ENCODE data around the gene CALML6.

Gene CALML6

DNA sequence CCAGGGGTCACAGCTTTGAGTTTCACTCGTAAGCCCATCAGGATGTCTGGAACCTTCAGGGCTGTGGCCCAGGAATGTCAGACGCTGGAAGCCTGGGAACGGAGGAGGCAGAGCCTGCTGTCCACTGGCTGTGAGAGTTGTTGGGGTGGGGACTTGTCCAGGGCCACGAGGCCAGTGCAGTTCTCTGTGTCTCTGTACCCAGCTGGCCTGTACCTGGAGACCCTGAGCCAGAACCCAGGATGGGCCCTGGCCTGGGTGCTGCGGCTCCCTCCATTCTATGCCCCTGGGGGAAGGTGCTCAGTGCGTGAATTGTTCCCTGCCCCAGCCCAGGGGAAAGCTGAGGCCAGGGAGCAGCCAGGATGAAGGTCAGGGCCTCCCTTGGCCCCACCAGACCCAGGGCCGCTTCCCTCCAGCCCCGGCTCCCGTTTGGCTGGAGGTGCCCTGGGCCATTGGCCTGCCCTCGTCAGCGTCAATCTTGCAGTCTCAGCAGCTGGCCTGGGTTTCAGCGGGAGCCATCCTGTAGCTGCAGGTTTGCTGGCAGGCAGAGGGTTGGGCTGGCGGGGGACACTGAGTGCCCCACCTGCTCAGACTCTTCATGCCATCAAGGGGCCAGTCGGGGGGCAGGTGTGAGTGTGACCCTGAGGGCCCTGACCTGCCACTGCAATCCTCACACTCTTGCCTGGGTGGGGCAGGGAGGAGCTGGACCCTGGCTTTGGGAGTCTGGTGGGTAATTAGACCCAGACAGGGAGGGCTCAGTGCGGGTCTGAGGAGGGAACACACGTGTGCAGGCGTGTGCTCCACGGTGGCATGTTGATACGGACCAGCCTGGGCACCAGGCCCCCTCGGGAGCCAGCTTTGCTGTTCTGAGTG, 724 bp upstream of the CALML6 start:
- FAIRE-seq (no peak), DNase-seq (ENCODE audit: insufficient read length, low spot score) (no peak)
- TF ChIP-seq POLR2A (IDR thresholded peaks at IDR 0.05; ENCODE audit: low read depth, low read length): no peak

DNA sequence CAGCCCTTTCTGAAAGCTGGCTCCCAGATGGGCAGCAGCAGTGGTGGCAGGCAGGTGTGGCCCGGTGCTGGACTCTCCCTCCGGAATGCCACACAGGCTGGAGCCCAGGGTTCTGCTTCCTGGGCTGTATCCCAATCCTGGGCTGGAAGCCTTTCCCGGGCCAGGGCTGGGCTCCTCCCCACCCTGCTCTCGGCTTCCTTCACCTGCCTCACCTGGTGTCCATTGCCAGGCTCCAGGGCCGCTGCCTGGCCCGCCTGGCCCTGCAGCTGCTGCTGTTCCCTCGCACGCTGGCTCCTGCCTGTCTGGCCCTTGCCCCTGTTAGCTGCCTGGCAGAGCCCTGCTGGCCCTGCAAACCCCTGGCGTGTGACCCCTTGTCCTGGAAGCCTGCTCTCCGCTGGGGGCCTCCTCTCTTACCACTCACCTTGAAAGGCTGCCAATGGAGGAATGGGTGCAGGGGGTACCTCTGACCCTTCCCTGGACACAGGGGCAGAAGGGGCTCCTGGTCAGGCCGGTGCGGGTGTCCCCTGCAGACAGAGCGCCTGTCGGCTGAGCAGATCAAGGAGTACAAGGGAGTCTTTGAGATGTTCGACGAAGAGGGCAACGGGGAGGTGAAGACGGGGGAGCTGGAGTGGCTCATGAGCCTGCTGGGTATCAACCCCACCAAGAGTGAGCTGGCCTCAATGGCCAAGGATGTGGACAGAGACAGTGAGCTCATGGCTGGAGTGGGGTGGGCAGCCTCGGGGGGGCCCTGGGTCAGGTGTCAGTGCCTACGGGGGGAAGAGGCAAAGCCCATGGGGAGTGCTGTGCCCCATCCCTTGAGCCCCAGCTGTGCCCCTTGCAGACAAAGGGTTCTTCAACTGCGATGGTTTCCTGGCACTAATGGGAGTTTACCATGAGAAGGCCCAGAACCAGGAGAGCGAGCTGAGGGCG, 1.1 kb downstream of the CALML6 start:
- no peak for FAIRE-seq
- TF ChIP-seq POLR2A (IDR thresholded peaks at IDR 0.05; ENCODE audit: low read depth, low read length): no peak
- no peak for DNase-seq (ENCODE audit: insufficient read length, low spot score)

DNA sequence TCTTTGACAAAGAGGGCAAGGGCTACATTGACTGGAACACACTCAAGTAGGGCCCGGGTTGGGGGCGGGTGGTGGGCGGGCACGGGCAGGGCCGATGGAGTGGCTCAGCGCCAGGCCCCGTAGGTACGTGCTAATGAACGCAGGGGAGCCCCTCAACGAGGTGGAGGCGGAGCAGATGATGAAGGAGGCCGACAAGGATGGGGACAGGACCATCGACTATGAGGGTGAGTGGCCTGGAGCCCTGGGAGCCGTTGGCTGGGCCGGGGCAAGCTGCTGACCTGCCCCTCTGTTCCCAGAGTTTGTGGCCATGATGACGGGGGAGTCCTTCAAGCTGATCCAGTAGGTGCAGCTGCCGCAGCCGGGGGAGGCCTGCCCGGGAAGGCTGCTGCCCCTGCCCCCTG, 1.8 kb downstream of the CALML6 start:
- DNase-seq (ENCODE audit: insufficient read length, low spot score) (no peak), FAIRE-seq (no peak)
- TF ChIP-seq POLR2A (IDR thresholded peaks at IDR 0.05; ENCODE audit: low read depth, low read length): no peak

DNA sequence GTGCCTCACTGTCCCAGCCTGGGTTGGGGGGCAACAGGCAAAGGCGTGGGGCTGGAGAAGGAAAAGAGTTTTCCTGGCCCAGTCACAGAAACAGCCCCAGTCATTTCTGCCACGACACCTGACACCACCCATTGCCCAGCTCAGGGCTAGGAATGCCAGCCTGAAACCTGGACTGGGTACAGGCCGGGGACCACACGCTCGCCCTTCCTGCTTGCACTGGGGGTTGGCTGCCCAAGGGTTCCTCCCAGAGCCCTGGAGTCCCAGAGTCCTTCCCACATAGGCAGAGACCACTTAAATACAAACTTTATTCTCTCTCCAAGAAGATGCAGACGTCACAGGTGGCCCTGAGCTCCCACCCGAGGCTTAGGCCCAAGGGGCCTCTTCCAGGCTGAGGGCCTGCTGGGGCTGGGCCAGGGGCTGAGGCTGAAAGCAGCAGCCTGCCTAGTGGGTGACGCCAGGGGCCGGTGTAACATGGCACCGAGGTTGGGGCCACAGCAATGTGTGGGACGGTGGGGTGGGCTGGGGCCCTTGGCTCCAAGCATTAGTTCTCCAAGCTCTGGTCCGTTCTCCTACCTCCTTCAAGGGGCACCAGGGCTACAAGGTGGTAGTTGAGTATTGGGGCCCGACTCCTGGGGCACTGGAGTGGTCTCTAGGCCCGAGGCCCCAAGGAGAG, 2.4 kb downstream of the CALML6 start:
- FAIRE-seq (no peak), DNase-seq (ENCODE audit: insufficient read length, low spot score) (no peak)
- TF ChIP-seq POLR2A (IDR thresholded peaks at IDR 0.05; ENCODE audit: low read depth, low read length): no peak

DNA sequence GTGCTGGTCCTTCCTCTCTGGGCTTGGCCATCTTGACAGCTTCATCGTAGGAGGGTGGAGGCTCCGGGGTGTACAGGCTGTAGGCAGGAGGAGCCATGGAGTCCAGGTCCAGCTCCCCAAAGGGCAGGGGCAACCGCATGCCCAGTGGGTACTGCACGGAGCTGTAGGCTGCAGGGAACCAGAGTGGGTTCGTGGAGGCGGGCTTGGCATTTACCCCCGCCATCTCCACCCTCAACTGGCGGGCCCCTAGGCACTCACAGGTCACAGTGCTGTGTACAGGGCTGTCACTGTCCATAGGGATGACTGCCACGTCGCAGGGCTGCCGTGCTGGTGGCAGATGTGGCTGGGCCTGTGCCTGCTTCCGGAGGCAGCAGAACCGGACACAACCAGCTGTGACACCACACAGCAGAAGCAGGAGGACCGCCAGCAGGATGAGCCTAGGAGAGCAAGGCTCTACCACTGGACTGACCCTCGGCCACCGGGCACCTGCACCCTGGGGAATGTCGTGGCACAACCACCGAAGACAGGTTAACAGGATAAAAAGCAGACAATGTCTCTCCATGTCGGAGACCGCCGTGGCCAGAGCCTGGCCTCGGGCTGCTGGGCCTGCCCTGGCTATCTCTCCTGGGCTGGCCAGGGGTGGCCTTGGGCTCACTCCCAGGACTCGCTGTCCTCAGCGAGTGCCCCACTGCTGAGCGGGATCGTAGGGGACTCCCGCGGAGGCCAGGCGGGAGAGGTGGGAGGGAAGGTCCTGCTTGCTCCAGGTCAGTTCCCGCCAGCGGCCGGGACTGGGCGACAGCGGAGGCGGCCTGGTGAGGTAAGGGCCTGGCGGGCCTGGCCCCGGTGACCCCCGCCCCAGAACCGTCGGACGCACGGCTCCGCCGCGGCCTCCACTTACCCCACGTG, 3.2 kb downstream of the CALML6 start:
- no peak for TF ChIP-seq POLR2A (IDR thresholded peaks at IDR 0.05; ENCODE audit: low read depth, low read length)
- FAIRE-seq (no peak), DNase-seq (ENCODE audit: insufficient read length, low spot score) (no peak)

DNA sequence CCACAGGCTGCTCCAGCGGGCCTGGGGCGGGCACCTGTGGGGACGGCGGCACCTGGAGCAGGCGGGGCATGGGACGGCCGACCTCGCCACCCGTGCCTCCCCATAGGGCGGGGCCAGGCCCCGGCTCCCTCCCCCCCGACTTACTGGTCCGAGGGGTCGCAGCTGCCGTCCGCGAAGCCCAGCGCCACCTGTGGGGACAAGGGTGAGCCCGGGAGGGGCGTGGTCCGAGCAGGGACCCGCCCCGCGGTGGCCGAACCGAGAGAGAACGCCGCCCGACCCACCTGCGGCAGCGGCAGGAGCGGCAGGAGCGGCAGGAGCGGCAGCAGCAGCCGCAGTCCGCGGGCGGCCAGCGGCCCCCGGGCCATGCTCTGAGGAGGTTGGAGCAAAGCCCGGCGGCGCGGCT, 3.8 kb downstream of the CALML6 start, which contains the start of gene TMEM52:
Gene TMEM52 (minus strand): TSS at position 379 of the 403 bp plus-strand sequence. CDS start 14 bp downstream, at position 365.
- DNase-seq (ENCODE audit: insufficient read length, low spot score) (peak; percentile 35), FAIRE-seq (no peak)
- no peak for TF ChIP-seq POLR2A (IDR thresholded peaks at IDR 0.05; ENCODE audit: low read depth, low read length)

DNA sequence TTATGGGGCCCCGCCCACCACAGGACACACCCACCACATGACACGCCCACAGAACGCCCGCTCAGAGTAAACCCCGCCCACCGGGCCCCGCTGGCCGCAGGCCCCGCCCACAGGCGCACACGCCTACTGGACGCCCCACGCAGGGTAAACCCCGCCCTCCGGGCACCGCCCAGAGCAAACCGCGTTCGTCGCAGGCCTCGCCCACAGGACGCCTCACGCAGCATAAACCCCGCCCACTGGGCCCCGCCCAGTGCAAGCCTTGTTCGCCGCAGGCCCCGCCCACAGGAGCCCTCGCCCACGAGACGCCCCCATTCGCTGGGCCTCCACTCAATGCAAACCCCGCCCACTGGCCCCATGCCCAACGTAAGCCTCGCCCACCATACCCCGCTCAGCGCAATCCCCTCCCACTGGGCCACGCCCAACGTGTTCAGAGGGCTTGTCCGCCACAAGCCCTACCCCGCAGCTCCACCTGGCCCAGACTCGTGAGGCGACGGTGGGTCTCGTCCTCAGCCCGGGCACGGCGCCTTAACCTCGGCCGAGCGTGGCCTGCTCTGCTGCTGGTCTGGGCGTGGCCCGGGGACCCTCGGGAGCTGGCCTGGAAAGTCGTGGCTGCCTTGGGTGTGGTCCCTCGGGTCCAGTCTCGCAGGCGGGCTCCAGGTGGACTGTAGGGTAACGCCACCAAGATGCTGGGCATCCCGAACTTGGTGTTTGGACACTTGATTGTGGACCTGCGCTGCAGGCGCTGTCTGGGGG, 4.4 kb downstream of the CALML6 start:
- FAIRE-seq: peak; percentile 66
- DNase-seq (ENCODE audit: insufficient read length, low spot score): peak; percentile 87
- TF ChIP-seq POLR2A (IDR thresholded peaks at IDR 0.05; ENCODE audit: low read depth, low read length): no peak

DNA sequence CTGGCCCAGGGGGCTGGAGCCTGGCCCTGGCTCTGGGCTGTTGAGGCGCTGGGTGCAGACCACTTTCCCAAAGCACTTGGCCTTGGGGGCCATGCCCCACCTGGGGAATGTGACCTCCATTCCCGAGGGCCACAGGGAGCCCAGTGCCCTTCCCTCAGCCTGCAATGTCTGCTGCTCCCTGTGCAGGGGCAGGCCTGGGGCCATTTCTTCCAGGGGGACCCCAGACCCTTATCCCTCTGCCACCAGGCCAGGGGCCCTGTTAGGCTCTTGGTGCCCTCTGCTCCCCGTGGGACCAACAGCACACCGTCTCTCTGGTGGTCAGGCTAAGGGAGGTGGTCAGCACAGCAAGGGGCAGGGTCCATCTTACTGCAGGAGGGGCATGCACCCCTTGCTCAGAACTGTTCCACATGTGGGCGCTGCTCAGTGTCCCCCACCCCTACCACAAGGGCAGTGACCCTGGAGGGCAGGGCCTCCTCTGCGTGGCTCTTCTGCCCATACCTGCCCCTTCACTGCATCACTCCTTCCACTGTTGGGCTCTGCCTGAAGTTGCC, 5.1 kb downstream of the CALML6 start:
- FAIRE-seq: no peak
- DNase-seq (ENCODE audit: insufficient read length, low spot score): no peak

DNA sequence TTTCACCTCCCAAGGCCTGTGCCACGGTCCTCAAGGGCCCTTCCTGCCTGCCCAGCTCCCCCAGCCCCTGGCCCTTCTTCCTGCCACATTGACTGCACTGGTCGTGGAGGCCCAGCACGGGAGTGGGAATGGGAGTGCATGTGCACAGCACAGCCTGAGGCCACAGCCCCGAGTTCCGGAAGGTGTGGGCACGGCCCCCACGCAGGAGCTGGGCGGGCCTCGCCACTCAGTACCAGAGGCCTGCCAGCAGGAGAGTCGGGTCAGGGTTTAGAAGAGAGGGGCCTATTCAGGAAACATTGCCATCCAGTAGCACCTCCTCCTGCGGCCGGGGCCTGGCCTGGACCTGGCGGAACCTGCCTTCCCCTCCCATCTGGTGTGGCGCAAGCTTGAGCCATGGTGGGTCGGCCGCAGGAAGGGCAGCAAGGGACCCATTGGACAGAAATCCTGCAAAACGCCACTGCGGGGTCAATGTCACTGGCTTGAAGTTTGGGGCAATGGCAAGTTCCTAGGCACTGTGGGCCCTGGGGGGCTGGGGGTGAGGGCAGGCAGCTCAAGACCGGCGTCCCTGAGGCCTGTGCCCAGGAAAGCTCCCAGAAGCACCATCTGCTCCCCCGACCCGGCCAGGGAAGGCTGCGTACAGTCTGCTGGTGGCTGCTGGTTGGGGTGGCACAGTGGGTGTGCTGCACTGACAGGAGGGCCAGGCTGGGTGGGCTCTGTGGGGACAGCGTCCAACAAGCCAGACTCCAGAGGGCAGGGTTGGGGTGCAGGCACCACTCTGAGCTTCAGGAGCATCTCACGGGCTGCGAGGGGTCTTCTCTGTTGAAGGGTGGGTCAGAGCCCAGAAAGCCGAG, 5.8 kb downstream of the CALML6 start:
- no peak for FAIRE-seq
- DNase-seq (ENCODE audit: insufficient read length, low spot score): no peak
- TF ChIP-seq POLR2A (IDR thresholded peaks at IDR 0.05; ENCODE audit: low read depth, low read length): no peak

More for the DNA sequence above, 5.1 kb downstream of the CALML6 start:
- TF ChIP-seq POLR2A (IDR thresholded peaks at IDR 0.05; ENCODE audit: low read depth, low read length): no peak

DNA sequence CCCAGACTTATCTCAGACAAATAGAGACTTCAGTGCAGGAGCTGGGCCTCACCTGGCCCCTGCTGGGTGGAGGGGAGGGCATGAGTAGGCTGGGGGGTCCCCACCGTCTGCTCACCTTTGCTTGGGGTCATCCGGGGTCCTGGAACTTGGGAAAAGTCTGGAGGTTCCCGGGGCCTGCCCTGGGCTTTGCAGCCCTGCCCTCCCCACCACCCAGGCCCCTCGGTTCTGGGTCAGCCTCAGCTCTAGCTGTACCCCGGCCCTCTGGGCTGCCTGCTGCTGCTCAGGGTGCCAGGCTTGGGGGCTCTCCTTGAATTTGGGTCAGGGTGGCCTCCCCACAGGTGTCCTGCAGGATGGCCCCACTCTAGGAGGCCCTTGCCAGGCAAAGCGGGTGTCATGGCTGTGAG, 6.4 kb downstream of the CALML6 start:
- FAIRE-seq (no peak), DNase-seq (ENCODE audit: insufficient read length, low spot score) (no peak)
- no peak for TF ChIP-seq POLR2A (IDR thresholded peaks at IDR 0.05; ENCODE audit: low read depth, low read length)

Measured in H54 (cell line).